GM21390 (cell line): ENCODE results near the gene EFCC1.
"Not testable (repeated sequence)": the region's sequence is repeated elsewhere in the genome, so short reads cannot be mapped to it uniquely, and the experiment has no call there.

Source experiments
- ATAC-seq: cut with Tn5 transposase; IDR thresholded peaks from one replicate; pipeline ENCODE4 v1.9.1; 2021; ENCODE audit not compliant: unreplicated experiment

EFCC1 gene

DNA sequence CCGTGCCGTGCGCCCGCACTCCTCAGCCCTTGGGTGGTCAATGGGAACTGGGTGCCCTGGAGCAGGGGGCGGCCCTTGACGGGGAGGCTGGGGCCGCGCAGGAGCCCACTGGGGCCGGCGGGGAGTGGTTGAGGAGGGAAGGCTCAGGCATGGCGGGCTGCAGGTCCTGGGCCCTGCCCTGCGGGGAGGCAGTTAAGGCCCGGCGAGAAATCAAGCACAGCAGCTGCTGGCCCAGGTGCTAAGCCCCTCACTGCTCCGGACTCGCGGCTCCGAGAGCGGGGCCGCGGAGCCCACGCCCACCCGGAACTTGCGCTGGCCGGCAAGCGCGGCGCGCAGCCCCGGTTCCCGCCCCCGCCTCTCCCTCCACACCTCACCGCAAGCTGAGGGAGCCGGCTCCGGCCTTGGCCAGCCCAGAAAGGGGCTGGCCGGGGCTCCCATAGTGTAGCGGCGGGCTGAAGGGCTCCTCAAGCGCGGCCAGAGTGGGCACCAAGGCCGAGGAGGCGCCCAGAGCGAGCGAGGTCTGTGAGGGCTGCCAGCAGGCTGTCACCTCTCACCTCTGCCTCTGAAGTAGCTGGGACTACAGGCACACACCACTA lies 67.3 kb downstream of the EFCC1 start:
- no peak for ATAC-seq

DNA sequence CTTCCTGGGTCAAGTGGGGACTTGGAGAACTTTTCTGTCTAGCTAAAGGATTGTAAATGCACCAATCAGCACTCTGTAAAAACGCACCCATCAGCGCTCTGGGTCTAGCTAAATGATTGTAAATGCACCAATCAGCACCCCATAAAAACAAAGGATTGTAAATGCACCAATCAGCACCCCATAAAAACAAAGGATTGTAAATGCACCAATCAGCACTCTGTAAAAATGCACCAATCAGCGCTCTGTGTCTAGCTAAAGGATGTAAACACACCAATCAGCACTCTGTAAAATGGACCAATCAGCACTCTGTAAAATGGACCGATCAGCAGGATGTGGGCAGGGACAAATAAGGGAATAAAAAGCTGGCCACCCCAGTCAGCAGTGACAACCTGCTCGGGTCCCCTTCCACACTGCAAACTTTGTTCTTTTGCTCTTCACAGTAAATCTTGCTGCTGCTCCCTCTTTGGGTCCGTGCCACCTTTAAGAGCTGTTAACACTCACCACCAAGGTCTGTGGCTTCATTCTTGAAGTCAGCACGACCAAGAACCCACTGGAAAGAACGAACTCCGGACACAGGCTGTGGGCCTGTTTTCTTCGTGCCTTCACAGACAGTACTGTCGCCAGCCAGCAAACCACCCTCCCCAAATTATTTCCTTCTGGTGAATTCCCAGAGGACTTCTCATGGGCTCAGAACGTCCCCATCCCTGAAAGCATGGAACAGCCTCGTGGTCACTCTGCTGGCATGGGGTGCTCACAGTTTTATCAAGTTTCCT lies 68.4 kb downstream of the EFCC1 start:
- ATAC-seq, result not testable (repeated sequence)

DNA sequence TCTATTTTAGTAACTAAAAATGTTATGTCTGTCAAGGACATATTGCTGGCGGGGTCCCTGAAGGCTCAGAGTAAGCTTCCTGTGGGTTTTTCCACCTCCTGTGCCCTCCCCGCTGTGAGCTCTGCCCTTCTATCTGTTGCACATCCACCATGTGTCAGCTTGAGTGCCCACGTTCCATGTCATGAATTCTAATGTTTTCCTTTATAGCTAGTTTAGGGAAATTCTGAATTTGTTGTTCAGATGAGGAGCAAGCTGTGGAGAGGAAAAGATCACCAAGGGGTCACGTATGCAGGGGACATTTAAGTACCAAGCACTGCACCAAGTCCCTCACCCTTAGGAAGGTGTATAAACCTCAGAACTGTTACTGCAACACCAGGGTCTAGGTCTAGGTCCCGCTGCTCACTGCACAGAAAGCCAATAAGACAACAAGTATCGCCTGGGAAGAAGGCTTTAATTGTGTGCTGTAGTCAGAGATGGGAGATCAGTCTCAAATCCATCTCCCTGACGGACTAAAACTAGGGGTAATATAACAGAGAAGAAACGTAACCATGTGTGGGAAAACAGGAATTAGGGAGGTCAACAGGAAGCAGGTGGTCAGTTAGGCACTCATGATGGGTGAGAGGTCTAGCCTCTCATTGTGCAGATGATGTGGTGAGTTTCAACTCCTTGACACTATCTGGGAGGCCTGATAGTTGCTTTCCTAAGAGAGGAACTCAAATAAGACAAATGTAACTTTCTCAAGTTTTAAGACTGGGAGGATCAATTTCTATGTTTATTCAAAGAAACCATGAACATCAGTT lies 69.2 kb downstream of the EFCC1 start:
- ATAC-seq, result no peak

DNA sequence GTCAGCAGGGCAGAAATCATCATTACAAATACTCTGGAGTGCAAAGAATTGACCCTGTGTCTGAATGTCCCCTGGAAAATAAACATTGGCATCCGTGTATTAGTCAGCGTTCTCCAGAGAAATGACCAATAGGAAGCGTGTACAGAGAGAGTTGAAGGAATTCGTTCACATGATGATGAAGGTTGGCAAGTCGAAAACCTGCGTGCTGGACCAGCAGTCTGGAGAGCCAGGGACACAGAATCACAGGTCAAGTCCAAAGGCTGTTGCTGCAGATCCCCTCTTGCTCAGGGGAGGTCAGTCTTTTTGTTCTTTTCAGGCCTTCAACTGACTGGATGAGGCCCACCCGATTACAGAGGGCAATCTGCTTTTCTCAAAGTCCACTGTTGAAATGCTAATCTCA lies 76.1 kb downstream of the EFCC1 start:
- ATAC-seq, result no peak

DNA sequence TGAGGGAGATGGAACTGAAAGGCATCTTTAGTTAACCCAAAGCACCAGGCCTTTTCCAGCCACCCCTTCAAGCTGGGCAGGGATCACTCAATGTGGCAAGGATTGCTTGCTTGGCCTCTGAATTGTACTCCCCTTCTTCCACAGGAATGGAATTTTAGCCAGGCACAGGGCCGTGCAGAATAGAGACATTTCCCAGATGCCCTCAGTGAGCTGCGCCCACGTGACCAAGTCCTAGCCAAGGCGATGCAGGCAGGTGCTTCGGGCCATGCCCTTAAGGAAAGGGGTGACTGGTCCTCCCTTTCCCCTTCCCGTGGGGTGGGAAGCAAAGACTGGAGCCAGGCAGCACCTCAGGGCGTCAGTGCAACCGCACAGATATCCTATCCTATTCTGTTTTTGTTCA lies 77.4 kb downstream of the EFCC1 start:
- no peak for ATAC-seq

DNA sequence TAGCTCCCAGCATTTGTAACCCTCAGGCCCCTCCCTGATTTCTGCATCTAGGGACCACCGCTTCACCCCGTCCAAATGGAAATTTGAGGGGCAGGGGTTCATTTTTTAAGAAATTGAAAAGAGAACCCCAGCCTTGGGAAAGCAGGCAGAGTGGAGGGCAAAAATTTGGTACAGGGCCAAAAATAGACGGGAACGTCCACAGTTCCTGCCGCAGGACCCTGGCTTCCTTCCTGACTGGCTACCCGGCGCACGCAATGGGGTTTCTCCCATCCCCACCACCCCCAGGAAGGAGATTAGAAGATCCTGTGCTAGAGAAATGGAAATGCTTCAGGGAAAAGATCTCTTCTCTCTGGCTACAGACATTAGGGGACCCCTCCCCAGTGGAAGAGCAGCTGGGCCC lies 80.4 kb downstream of the EFCC1 start:
- no peak for ATAC-seq

DNA sequence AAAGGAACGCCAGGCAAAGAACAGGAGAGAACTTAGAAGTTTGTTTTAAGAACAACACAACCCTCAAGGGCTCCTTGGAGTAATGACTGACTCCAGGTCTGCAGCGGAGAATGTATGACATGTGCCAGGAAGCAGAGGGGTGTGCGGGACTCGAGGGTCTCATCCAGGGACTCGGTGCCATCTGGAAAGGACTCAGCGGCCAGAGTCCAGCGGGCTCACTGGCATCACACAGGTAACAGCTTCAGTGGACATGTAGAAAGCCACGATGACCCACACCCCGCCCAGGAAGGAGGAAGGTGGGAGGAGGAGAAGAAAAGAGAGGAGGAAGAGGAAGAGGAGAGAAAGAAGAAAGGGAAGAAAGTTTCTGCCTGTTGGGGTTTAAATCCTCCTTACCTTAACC lies 80.9 kb downstream of the EFCC1 start:
- no peak for ATAC-seq

DNA sequence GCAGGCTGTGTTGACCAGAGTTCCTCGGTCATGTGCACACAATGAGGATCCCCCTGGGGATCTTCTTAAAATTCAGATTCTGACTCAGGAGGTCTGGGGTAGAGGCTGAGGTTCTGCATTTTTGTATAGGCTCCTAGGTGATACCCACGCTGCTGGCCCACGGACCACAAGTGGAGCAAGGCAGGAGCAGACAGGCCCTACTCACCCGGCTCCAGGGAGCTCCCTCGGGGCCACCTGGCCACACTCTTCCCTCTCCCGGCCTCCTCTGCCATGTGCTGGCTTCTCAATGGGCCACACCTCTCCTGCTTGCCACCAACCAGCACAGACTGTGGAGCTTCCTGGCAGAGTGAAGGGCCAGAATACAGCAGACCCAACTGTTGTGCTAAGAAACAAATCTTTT lies 83.4 kb downstream of the EFCC1 start:
- ATAC-seq, result no peak

DNA sequence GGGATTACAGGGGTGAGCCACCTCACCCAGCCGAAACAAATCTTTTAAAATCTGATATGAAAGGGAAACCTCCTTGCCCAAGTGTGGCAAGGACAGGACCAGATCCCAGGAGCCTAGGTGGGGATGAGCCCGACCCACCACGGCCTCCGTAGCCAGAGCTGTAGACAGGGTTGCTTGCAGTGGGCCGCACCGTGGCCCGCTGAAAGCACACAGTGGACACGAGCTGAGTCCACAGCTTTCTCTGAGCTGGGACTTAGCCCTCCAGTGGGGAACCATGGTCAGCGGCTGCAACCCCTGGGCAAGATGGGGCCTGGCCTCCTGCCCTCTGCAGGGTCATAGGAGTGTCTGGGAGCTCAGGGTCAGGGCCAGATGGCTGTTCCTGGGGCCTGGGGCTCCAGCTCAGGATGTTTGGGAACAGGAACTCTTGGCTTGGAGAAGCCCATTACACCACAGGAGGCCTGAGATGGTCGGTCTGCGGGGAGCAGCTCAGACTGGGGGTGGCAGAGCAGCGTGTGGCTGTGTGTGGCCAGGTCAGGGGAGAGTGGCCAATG lies 84.1 kb downstream of the EFCC1 start:
- ATAC-seq, result no peak

DNA sequence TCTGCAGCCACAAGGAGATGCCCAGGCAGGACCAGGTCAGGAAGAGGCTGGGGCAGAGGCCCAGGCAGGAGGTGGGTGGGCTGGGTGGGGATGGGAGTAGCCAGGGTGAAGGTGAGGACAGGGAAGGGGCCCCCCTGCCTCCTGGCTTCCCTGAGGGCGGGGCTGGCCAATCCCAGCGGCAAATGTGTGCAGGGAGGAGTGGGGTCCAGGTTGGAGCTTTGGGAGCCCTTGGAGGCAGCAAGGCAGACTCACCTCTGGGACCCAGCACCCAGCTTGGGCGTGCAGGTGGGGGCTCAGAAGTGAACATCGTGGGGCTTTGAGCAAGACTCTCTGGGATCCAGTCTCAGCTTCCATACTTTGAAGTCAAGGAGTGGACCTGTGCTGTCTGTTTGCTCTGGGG lies 84.7 kb downstream of the EFCC1 start:
- no peak for ATAC-seq

DNA sequence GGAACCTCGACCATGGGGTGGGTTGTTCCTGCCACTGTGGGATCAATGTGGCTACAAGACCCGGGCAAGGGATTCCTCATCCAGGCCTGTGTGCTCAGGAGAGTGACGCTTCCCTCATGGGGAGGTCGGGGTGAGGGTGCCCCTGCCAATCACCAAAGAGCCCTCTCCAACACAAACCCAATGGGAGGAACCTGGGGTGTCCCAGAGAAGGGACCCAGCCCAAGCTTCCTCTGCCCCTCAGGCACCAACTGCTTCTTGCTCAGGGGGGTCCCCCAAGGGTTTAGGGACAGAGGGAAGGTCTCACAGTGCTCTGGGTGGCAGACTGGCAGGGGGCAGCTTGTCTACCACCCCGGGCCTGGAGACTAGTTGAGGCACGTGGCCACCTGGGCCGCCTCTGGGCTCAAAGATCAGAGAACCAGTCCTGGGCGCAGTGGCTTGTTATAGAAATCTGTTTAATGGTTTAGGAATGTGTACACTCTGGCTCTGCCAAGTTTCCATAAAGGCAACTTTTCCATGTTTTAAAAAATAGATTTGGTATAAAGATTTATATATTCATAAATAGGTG lies 86.1 kb downstream of the EFCC1 start:
- no peak for ATAC-seq

DNA sequence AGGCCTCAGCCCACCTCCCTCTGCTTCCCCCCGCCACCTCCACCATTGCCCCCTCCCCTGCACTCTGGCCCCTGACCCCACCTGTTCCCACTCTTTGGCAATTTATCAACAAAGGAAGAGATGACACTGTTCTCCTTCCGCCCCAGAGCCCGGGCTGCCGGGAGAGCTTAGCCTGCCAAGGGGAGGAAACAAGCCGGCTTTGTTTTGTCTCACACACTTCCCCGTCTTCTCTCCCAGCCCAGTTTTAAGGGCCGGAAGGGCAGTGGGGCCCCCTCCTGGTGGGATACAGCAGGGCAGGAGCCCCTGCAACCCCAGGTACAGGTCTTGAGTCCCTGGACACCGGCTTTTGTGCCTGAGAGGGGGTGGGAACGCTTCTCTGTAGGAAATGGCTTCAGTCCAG lies 86.8 kb downstream of the EFCC1 start:
- not testable (repeated sequence) for ATAC-seq

DNA sequence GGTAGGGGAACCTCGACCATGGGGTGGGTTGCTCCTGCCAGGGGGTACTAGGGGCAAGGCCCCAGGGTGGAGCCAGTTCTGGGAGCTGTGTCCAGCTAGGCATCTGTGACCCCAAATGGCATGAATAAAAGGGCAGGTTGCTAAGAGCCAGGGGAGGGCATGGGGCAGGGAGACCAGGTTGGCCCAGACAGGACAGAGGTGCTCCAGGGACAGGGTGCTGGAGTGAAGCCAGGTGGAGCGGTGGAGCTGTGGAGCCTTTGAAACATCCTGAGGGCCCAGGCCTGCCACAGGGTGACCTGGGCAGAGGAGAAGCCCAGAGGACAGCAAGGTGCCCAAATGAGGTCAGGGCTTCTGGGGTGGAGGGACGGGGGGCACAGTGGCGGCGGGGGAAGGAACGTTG lies 87.2 kb downstream of the EFCC1 start:
- not testable (repeated sequence) for ATAC-seq
